PFSK-1 (cell line): Measurements from ENCODE around the gene ELF2.

Experiments used
- FOXP2 ChIP-seq: optimal IDR thresholded peaks from 2 replicates; pipeline ENCODE3; 2011; ENCODE audit warnings: borderline replicate concordance, control low read depth, inconsistent platforms; ENCODE audit not compliant: insufficient read depth; ENCODE audit errors: extremely low read length, extremely low read depth
- POLR2AphosphoS5 ChIP-seq: IDR thresholded peaks from 2 replicates; pipeline ENCODE4 v1.6.1; 2012; ENCODE audit warnings: low read depth, mild to moderate bottlenecking, control low read depth, low read length, moderate library complexity
- REST ChIP-seq, 2 experiments: IDR thresholded peaks; 2 replicates each; pipeline versions ENCODE4 v1.6.1 to v1.8.0; 2011 to 2012; ENCODE audit warnings: low read depth in 2 of 2, low read length in 2 of 2, control low read depth in 1 of 2, inconsistent platforms in 1 of 2, mild to moderate bottlenecking in 1 of 2, moderate library complexity in 1 of 2; ENCODE audit not compliant: insufficient read depth in 1 of 2
- SIN3A ChIP-seq: IDR thresholded peaks from 2 replicates; pipeline ENCODE4 v1.6.1; 2012; ENCODE audit warnings: mild to moderate bottlenecking, low read length, moderate library complexity, borderline replicate concordance; ENCODE audit not compliant: insufficient read depth
- TAF1 ChIP-seq: IDR thresholded peaks from 2 replicates; pipeline ENCODE4 v1.6.1; 2012; ENCODE audit warnings: low read length, control low read depth, borderline replicate concordance; ENCODE audit not compliant: insufficient read depth

The ELF2 gene

GRCh38 chr4:139170932-139171331, 6.1 kb downstream of the ELF2 start:
- no peak for TF ChIP-seq SIN3A
- no peak for TF ChIP-seq REST (IDR thresholded peaks at IDR 0.05; ENCODE audit: insufficient read depth in 1 of 2, low read depth in 2 of 2, low read length in 2 of 2)
- no peak for TF ChIP-seq POLR2AphosphoS5
- TF ChIP-seq FOXP2: no peak
- no peak for TF ChIP-seq TAF1

GRCh38 chr4:139167774-139168444, 9.1 kb downstream of the ELF2 start:
- no peak for TF ChIP-seq SIN3A
- no peak for TF ChIP-seq REST (IDR thresholded peaks at IDR 0.05; ENCODE audit: insufficient read depth in 1 of 2, low read depth in 2 of 2, low read length in 2 of 2)
- no peak for TF ChIP-seq TAF1
- TF ChIP-seq POLR2AphosphoS5: no peak
- no peak for TF ChIP-seq FOXP2

- TF ChIP-seq TAF1: no peak
- TF ChIP-seq FOXP2: no peak
- TF ChIP-seq SIN3A: no peak
- no peak for TF ChIP-seq POLR2AphosphoS5
- no peak for TF ChIP-seq REST (IDR thresholded peaks at IDR 0.05; ENCODE audit: insufficient read depth in 1 of 2, low read depth in 2 of 2, low read length in 2 of 2)
Measured at GRCh38 chr4:139164731-139165130, 12.3 kb downstream of the ELF2 start.

GRCh38 chr4:139163806-139164206, 13.2 kb downstream of the ELF2 start:
- no peak for TF ChIP-seq REST (IDR thresholded peaks at IDR 0.05; ENCODE audit: insufficient read depth in 1 of 2, low read depth in 2 of 2, low read length in 2 of 2)
- TF ChIP-seq TAF1: no peak
- TF ChIP-seq FOXP2: no peak
- no peak for TF ChIP-seq POLR2AphosphoS5
- no peak for TF ChIP-seq SIN3A

- no peak for TF ChIP-seq REST (IDR thresholded peaks at IDR 0.05; ENCODE audit: insufficient read depth in 1 of 2, low read depth in 2 of 2, low read length in 2 of 2)
- TF ChIP-seq FOXP2: no peak
- TF ChIP-seq TAF1: no peak
- TF ChIP-seq POLR2AphosphoS5: no peak
- TF ChIP-seq SIN3A: no peak
Measured at GRCh38 chr4:139154952-139155557, 22.0 kb downstream of the ELF2 start.
